MCF 10A (cell line): ENCODE data around the gene RIC3. TPM values are rescaled to one million over a fixed set of nuclear protein-coding genes. Genes with fewer than 3 reads are reported as not detected.

ENCODE experiments used
- BruUV-seq: library from RNA; stranded (reverse); fragments of 400-500 nt; replicated peaks from 2 replicates; lab custom pipeline; 2021; lab: Mats Ljungman, UMichigan
- CTCF ChIA-PET: fragments of 300-600 bp; sonication (Branson Sonifier 250); formaldehyde crosslinking; extraction: SDS; loops from one replicate; lab custom pipeline; 2021; ENCODE audit warnings: antibody characterized with exemption, inconsistent platforms; lab: Yijun Ruan, JAX
- POLR2A ChIA-PET: fragments of 300-600, 350-650 bp; sonication (Branson Sonifier 250); formaldehyde crosslinking; extraction: SDS; loops from one replicate; lab custom pipeline; 2020; ENCODE audit warnings: antibody characterized with exemption, inconsistent platforms; lab: Yijun Ruan, JAX
- DNase-seq: peaks from one replicate; pipeline ENCODE4 v3.0.0-alpha.2; 2018; ENCODE audit not compliant: unreplicated experiment
- H3K27ac Mint-ChIP-seq: one replicate; pipeline ENCODE4 v1.8.0; 2022; ENCODE audit warnings: mild to moderate bottlenecking, low read depth, mixed read lengths; ENCODE audit not compliant: unreplicated experiment
- H3K27me3 Mint-ChIP-seq: one replicate; pipeline ENCODE4 v1.8.0; 2022; ENCODE audit warnings: mixed read lengths; ENCODE audit not compliant: insufficient read depth, unreplicated experiment
- H3K36me3 Mint-ChIP-seq: one replicate; pipeline ENCODE4 v1.8.0; 2022; ENCODE audit warnings: mild to moderate bottlenecking, moderate library complexity, mixed read lengths; ENCODE audit not compliant: insufficient read depth, unreplicated experiment
- H3K4me1 Mint-ChIP-seq: one replicate; pipeline ENCODE4 v1.8.0; 2022; ENCODE audit warnings: mixed read lengths; ENCODE audit not compliant: insufficient read depth, unreplicated experiment
- H3K4me3 Mint-ChIP-seq: one replicate; pipeline ENCODE4 v1.8.0; 2022; ENCODE audit warnings: mild to moderate bottlenecking, moderate library complexity, mixed read lengths; ENCODE audit not compliant: unreplicated experiment
- H3K9me3 Mint-ChIP-seq: one replicate; pipeline ENCODE4 v1.8.0; 2022; ENCODE audit warnings: mixed read lengths; ENCODE audit not compliant: unreplicated experiment
- CTCF ChIP-seq: fragments of 200-600 bp; IDR thresholded peaks from one replicate; pipeline ENCODE4 v1.8.0; 2022; ENCODE audit warnings: antibody characterized with exemption, mild to moderate bottlenecking; ENCODE audit not compliant: unreplicated experiment
- intact Hi-C: fragments of 100-400 bp; cut with micrococcal nuclease; formaldehyde crosslinking; loops from 2 replicates; pipeline ENCODE4 v1.14.1; 2022
- total RNA-seq: library from RNA; stranded (reverse); gene quantifications from 2 replicates; pipeline ENCODE4 v1.2.3, GENCODE V29; 2022

Gene RIC3
- total RNA-seq, 1 experiment from 2014 or later, result 0.65 TPM

- POLR2A ChIA-PET, result interaction anchor here (0.5 to 1.9 kb wide), 2 partner anchors 92 to 463 kb away, joined by 3 to 10 read pairs; no protein-coding TSS in a partner anchor
Measured at GRCh38 chr11:8098361-8098760, 70.5 kb downstream of the RIC3 start.

GRCh38 chr11:8097926-8098325 is 70.9 kb downstream of the RIC3 start:
- DNase-seq, result no peak
- Mint-ChIP-seq H3K36me3 (peaks cover 6% of the 10 kb centered on the region), H3K4me3 (no peak overlapping the region), H3K27ac (no peak overlapping the region), H3K27me3 (no peaks in the 10 kb centered on the region), H3K4me1 (no peaks in the 10 kb centered on the region), H3K9me3 (no peaks in the 10 kb centered on the region)
- CTCF ChIA-PET, result interaction anchor here (0.6 to 21.2 kb wide), 19 partner anchors 9 to 710 kb away, joined by 3 to 786 read pairs (median 17); partner anchors contain the start of gene TUB
- no TSS peak for BruUV-seq
- intact Hi-C loops, result loop anchor here (2.0 kb wide), 1 partner anchor 205 kb away; no protein-coding TSS in a partner anchor
- POLR2A ChIA-PET, result interaction anchor here (0.5 kb wide), 1 partner anchor 463 kb away, joined by 3 read pairs; no protein-coding TSS in a partner anchor
- no peak for TF ChIP-seq CTCF

More at GRCh38 chr11:8098361-8098760, 70.5 kb downstream of the RIC3 start:
- Mint-ChIP-seq H3K27ac (no peak overlapping the region), H3K36me3 (peaks cover 6% of the 10 kb centered on the region), H3K9me3 (no peaks in the 10 kb centered on the region), H3K27me3 (no peaks in the 10 kb centered on the region), H3K4me3 (no peak overlapping the region), H3K4me1 (no peaks in the 10 kb centered on the region)
- DNase-seq, result no peak
- intact Hi-C loops, result loop anchor here (2.0 kb wide), 1 partner anchor 206 kb away; no protein-coding TSS in a partner anchor
- TF ChIP-seq CTCF, result no peak
- CTCF ChIA-PET, result interaction anchor here (0.6 to 21.2 kb wide), 40 partner anchors 9 to 999 kb away, joined by 3 to 786 read pairs (median 8); partner anchors contain the start of genes EIF3F and TUB
- no TSS peak for BruUV-seq

GRCh38 chr11:8097468-8097867 is 71.4 kb downstream of the RIC3 start:
- Mint-ChIP-seq H3K9me3 (no peaks in the 10 kb centered on the region), H3K27me3 (no peaks in the 10 kb centered on the region), H3K27ac (no peak overlapping the region), H3K4me1 (no peaks in the 10 kb centered on the region), H3K36me3 (peaks cover 6% of the 10 kb centered on the region), H3K4me3 (no peak overlapping the region)
- no peak for TF ChIP-seq CTCF
- CTCF ChIA-PET, result interaction anchor here (0.6 to 21.2 kb wide), 12 partner anchors 8 to 711 kb away, joined by 3 to 786 read pairs (median 30); partner anchors contain the start of gene EIF3F
- POLR2A ChIA-PET, result no interaction called here
- BruUV-seq, result no TSS peak
- intact Hi-C loops, result no loop called here
- DNase-seq, result no peak

GRCh38 chr11:8097062-8097461 is 71.8 kb downstream of the RIC3 start:
- Mint-ChIP-seq H3K36me3 (peaks cover 6% of the 10 kb centered on the region), H3K9me3 (no peaks in the 10 kb centered on the region), H3K4me1 (no peaks in the 10 kb centered on the region), H3K27ac (no peak overlapping the region), H3K4me3 (no peak overlapping the region), H3K27me3 (no peaks in the 10 kb centered on the region)
- no peak for TF ChIP-seq CTCF
- ChIA-PET CTCF (interaction anchor here (0.6 to 21.2 kb wide), 13 partner anchors 8 to 110 kb away, joined by 3 to 786 read pairs (median 12); partner anchors contain the start of gene EIF3F), POLR2A (interaction anchor here (1.4 kb wide), 1 partner anchor 15 kb away, joined by 5 read pairs; no protein-coding TSS in a partner anchor)
- BruUV-seq, result no TSS peak
- intact Hi-C loops, result no loop called here
- DNase-seq, result no peak
